B cell (primary cell): ENCODE measurements around the gene PLCB4. TPM values are rescaled to one million over a fixed set of nuclear protein-coding genes. Genes with fewer than 3 reads are reported as not detected.

Experiments
- ATAC-seq: fragments of 200-7000 bp; cut with Tn5 transposase; one replicate; pipeline ENCODE4 v1.10.0; 2021; ENCODE audit warnings: low read depth, mild to moderate bottlenecking, moderate number of reproducible peaks, moderate library complexity
- CTCF ChIA-PET: fragments of 350-600 bp; sonication (Branson Sonifier 250); formaldehyde crosslinking; loops from one replicate; lab custom pipeline; 2021; ENCODE audit warnings: antibody characterized with exemption, inconsistent platforms; lab: Charles Lee
- POLR2A ChIA-PET: fragments of 350-600 bp; sonication (Branson Sonifier 250); formaldehyde crosslinking; loops from one replicate; lab custom pipeline; 2021; ENCODE audit warnings: antibody characterized with exemption; lab: Charles Lee
- DNase-seq: peaks from one replicate; pipeline ENCODE4 v3.0.0; 2013
- H2AFZ ChIP-seq: 2 replicates; pipeline ENCODE4 v1.6.1; 2012; ENCODE audit warnings: mild to moderate bottlenecking, low read depth, low read length; ENCODE audit not compliant: insufficient read depth, poor library complexity, severe bottlenecking
- H3K27ac ChIP-seq, 2 donors: 1 replicate in 1 of 2; 2 replicates in 1 of 2; pipeline ENCODE4 v1.5.1; 2012 to 2013; ENCODE audit warnings: low read length in 2 of 2, mild to moderate bottlenecking in 2 of 2, moderate library complexity in 1 of 2
- H3K27me3 ChIP-seq, 4 experiments: fragments of 200-600 bp in 1 of 4; sonication (generic) in 1 of 4; replicated peaks in 1 of 4; 1 replicate in 2 of 4; 2 replicates in 2 of 4; pipeline versions ENCODE4 v1.6.1 to v1.7.0; 2013 to 2016; ENCODE audit warnings: low read length in 3 of 4, mild to moderate bottlenecking in 2 of 4, mixed read lengths in 1 of 4, moderate library complexity in 1 of 4; ENCODE audit not compliant: insufficient read depth in 4 of 4, control insufficient read depth in 3 of 4; ENCODE audit errors: control extremely low read depth in 1 of 4
- H3K36me3 ChIP-seq, 2 experiments: replicated peaks in 1 of 2; 1 replicate in 1 of 2; 2 replicates in 1 of 2; pipeline versions ENCODE4 v1.6.1 to v1.7.1; 2013; ENCODE audit warnings: low read length in 1 of 2; ENCODE audit not compliant: insufficient read depth in 2 of 2, control insufficient read depth in 1 of 2; ENCODE audit errors: control extremely low read depth in 1 of 2, extremely low read depth in 1 of 2
- H3K4me1 ChIP-seq, 2 donors: fragments of 200-600 bp in 1 of 2; sonication (generic) in 1 of 2; 1 replicate in 1 of 2; 2 replicates in 1 of 2; pipeline versions ENCODE4 v1.5.1 to v1.6.1; 2013 to 2017; ENCODE audit warnings: low read length in 2 of 2; ENCODE audit not compliant: control insufficient read depth in 2 of 2, insufficient read depth in 2 of 2
- H3K4me2 ChIP-seq: replicated peaks from 2 replicates; pipeline ENCODE3; 2012; ENCODE audit warnings: mild to moderate bottlenecking, low read depth, low read length; ENCODE audit not compliant: poor library complexity, severe bottlenecking
- H3K4me3 ChIP-seq, 5 experiments: fragments of 200-600 bp in 1 of 5; sonication (generic) in 1 of 5; 1 replicate in 3 of 5; 2 replicates in 2 of 5; pipeline versions ENCODE4 v1.5.1 to v1.7.0; 2011 to 2016; ENCODE audit warnings: low read length in 4 of 5, mild to moderate bottlenecking in 4 of 5, low read depth in 2 of 5, control low read depth in 1 of 5, moderate library complexity in 1 of 5; ENCODE audit not compliant: insufficient read depth in 1 of 5; ENCODE audit errors: control extremely low read depth in 1 of 5, extremely low read depth in 1 of 5
- H3K79me2 ChIP-seq: fragments of 200-600 bp; sonication (generic); one replicate; pipeline ENCODE4 v1.6.0; 2016; ENCODE audit warnings: low read length; ENCODE audit not compliant: control insufficient read depth, insufficient read depth
- H3K9ac ChIP-seq: fragments of 200-600 bp; sonication (generic); 2 replicates; pipeline ENCODE4 v1.6.1; 2017; ENCODE audit warnings: mild to moderate bottlenecking, low read length, moderate library complexity
- H3K9me3 ChIP-seq, 3 donors: one replicate each; pipeline versions ENCODE4 v1.6.1 to v1.7.1; 2013; ENCODE audit warnings: low read length in 2 of 3; ENCODE audit not compliant: control insufficient read depth in 2 of 3, insufficient read depth in 1 of 3; ENCODE audit errors: control extremely low read depth in 1 of 3
- H4K20me1 ChIP-seq: 2 replicates; pipeline ENCODE4 v1.6.0; 2012; ENCODE audit warnings: mild to moderate bottlenecking, low read length; ENCODE audit not compliant: insufficient read depth, control insufficient read depth, poor library complexity, severe bottlenecking
- H3K27ac Mint-ChIP-seq: one replicate; pipeline ENCODE4 v1.8.0; 2021; ENCODE audit warnings: mixed read lengths
- H3K27me3 Mint-ChIP-seq: one replicate; pipeline ENCODE4 v1.8.0; 2021; ENCODE audit warnings: mixed read lengths
- H3K4me1 Mint-ChIP-seq: one replicate; pipeline ENCODE4 v1.8.0; 2021; ENCODE audit warnings: mixed read lengths
- H3K4me3 Mint-ChIP-seq: one replicate; pipeline ENCODE4 v1.8.0; 2021; ENCODE audit warnings: mixed read lengths
- H3K9me3 Mint-ChIP-seq: one replicate; pipeline ENCODE4 v1.8.0; 2022; ENCODE audit warnings: mixed read lengths; ENCODE audit not compliant: insufficient read depth
- EZH2 ChIP-seq: IDR thresholded peaks from 2 replicates; pipeline ENCODE4 v1.6.1; 2012; ENCODE audit warnings: borderline replicate concordance, low read depth, mild to moderate bottlenecking, moderate library complexity, low read length; ENCODE audit not compliant: insufficient read depth, poor library complexity, severe bottlenecking
- WGBS: methylation state at CpG from one replicate; pipeline ENCODE4 v1.1.5; 2013; ENCODE audit warnings: missing lambda C conversion rate; ENCODE audit not compliant: insufficient coverage; 5-methylcytosine and 5-hydroxymethylcytosine counted together
- intact Hi-C: fragments of 100-400 bp; cut with micrococcal nuclease; formaldehyde crosslinking; loops from one replicate; pipeline ENCODE4 v1.10.0; 2022
- polyA plus RNA-seq: library from polyadenylated mRNA; depleted of rRNA; stranded (reverse); fragments of >200 nt; gene quantifications from 2 replicates; pipeline ENCODE4 v1.2.3, GENCODE V29; 2012
- total RNA-seq, 2 donors: library from RNA; stranded (reverse); fragments of 120-200 nt in 1 of 2; gene quantifications; 1 replicate in 1 of 2; 2 replicates in 1 of 2; pipeline versions ENCODE4 v1.2.3 to v1.2.4, GENCODE V29; 2013 to 2022
- TF ChIP-seq, protein P1 (sequence below): fragments of 200-600 bp; IDR thresholded peaks from one replicate; pipeline ENCODE4 v1.8.0; 2022; ENCODE audit warnings: antibody characterized with exemption, mild to moderate bottlenecking

PLCB4 gene
- total and polyA plus RNA-seq, 2 donors (not counting 1 experiment from before 2014, with no cell fraction given): not detected

DNA sequence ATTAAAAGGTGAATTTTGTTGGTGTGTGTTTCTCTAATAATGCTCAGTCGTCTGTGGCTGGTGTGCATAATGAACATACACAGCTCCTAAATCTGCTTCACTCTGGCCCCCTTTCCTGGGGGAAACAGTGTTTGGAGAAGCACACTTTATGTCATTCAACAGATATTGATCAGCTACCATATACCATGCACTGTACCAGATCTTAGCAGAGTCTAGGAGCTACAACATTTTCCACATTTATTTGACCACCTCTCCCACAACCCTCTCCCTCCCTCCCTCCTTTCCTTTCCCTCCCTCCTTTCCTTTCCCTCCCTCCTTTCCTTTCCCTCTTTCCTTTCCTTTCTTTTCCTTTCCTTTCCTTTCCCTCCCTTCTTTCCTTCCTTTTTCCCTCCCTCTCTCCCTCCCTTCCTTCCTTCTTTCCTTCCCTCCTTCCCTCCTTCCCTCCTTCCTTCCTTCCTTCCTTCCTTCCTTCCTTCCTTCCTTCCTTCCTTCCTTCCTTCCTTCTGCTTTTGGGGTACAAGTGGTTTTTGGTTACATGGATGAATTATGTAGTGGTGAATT, 85.7 kb downstream of the PLCB4 start:
- no peak overlapping the region for H3K27ac Mint-ChIP-seq
- POLR2A ChIA-PET: no interaction called here
- intact Hi-C loops: no loop called here

GRCh38 chr20:9156529-9157280, 87.8 kb downstream of the PLCB4 start:
- H3K36me3 ChIP-seq: no peaks in the 10 kb centered on the region
- H3K9me3 ChIP-seq: peaks cover 0 to 6% (median 1%) of the 10 kb centered on the region in 3 donors
- POLR2A ChIA-PET: no interaction called here
- no peak overlapping the region for H3K4me3 Mint-ChIP-seq
- intact Hi-C loops: no loop called here
- H3K4me1 Mint-ChIP-seq: peaks cover 2% of the 10 kb centered on the region
- H3K9me3 Mint-ChIP-seq: peaks cover 5% of the 10 kb centered on the region
- DNase-seq: no peak
- CTCF ChIA-PET: no interaction called here
- no peaks in the 10 kb centered on the region for H3K27me3 Mint-ChIP-seq
- H3K27ac ChIP-seq: no peak overlapping the region
- TF ChIP-seq EZH2: no peak
- TF ChIP-seq, protein P1, sequence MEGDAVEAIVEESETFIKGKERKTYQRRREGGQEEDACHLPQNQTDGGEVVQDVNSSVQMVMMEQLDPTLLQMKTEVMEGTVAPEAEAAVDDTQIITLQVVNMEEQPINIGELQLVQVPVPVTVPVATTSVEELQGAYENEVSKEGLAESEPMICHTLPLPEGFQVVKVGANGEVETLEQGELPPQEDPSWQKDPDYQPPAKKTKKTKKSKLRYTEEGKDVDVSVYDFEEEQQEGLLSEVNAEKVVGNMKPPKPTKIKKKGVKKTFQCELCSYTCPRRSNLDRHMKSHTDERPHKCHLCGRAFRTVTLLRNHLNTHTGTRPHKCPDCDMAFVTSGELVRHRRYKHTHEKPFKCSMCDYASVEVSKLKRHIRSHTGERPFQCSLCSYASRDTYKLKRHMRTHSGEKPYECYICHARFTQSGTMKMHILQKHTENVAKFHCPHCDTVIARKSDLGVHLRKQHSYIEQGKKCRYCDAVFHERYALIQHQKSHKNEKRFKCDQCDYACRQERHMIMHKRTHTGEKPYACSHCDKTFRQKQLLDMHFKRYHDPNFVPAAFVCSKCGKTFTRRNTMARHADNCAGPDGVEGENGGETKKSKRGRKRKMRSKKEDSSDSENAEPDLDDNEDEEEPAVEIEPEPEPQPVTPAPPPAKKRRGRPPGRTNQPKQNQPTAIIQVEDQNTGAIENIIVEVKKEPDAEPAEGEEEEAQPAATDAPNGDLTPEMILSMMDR: no peak
- no peak for ATAC-seq
- no peaks in the 10 kb centered on the region for H3K4me1 ChIP-seq
- no peaks in the 10 kb centered on the region for H3K27me3 ChIP-seq
- no peak overlapping the region for H3K27ac Mint-ChIP-seq
- no peak overlapping the region for H2AFZ ChIP-seq
- no peaks in the 10 kb centered on the region for H4K20me1 ChIP-seq
- H3K9ac ChIP-seq: no peak overlapping the region
- no peak overlapping the region for H3K4me2 ChIP-seq
- WGBS: no CpG with 5 or more reads among the region's 4 CpGs
- H3K79me2 ChIP-seq: no peaks in the 10 kb centered on the region
- H3K4me3 ChIP-seq: no peak overlapping the region

More for the DNA sequence above, 85.7 kb downstream of the PLCB4 start:
- Mint-ChIP-seq H3K4me3 (no peak overlapping the region), H3K27me3 (no peaks in the 10 kb centered on the region), H3K4me1 (no peaks in the 10 kb centered on the region), H3K9me3 (peaks cover 6% of the 10 kb centered on the region)
- ATAC-seq (no peak), DNase-seq (no peak)
- Histone ChIP-seq H3K79me2 (no peaks in the 10 kb centered on the region), H3K36me3 (no peaks in the 10 kb centered on the region), H3K9me3 (peaks cover 0 to 6% (median 1%) of the 10 kb centered on the region in 3 donors), H3K4me2 (no peak overlapping the region), H3K4me3 (no peak overlapping the region), H3K27me3 (no peaks in the 10 kb centered on the region), H4K20me1 (no peaks in the 10 kb centered on the region), H2AFZ (no peak overlapping the region), H3K4me1 (no peaks in the 10 kb centered on the region), H3K9ac (no peak overlapping the region), H3K27ac (no peak overlapping the region)
- CTCF ChIA-PET: no interaction called here
- no CpG with 5 or more reads among the region's 1 CpG for WGBS
- no peak for TF ChIP-seq EZH2
- TF ChIP-seq, protein P1: no peak
